HG02970 (cell line): ENCODE measurements around the gene WRAP73.

Source experiments
- ATAC-seq: cut with Tn5 transposase; IDR thresholded peaks from one replicate; pipeline ENCODE4 v1.9.1; 2021; ENCODE audit warnings: mild to moderate bottlenecking, moderate library complexity, moderate number of reproducible peaks; ENCODE audit not compliant: unreplicated experiment, low FRiP score

Gene WRAP73

DNA sequence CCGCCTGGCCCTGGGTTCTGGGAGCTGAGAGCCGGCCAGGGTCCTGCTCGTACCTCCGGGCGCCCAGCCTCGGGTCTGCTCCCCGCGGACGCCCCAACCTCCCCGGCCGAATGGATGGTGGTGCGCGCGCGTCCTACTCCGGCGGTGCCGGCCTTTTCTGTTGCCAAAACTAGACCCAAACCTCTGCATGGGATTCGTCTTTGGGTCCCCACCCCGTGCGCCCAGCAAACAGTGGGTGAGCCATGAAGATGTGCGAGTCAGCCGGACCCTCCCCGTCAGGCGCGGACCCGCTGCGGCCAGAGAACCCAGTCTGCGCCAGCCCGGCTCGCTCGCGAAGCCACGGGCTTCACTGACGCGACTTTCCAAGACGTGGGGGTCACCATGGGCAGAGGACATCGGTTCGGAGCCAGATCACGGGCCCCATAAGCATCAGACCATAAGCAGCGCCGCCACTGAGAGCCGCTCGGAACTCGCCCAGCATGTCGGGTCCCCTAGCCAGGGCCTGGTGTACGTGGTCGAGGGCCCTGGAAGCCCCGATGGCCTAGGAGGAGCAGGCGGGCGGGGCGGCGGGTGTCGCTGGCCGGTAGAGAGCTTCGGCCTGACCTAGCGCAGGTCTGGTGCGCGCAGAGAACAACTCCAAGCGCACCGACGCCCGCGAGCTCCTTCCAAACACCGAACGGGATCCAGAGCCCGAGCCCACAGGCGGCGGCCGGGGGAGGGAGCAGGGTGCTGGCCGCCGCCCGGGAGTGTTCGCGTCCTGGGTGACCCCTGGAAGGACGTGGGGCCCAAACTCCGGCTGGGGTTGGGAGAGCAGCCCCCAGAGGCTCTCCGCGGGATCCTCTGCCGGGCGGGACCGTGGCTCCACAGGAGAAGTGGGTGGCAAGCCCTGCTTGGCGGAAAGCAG lies 1.4 kb upstream of the WRAP73 start:
- ATAC-seq = no peak

DNA sequence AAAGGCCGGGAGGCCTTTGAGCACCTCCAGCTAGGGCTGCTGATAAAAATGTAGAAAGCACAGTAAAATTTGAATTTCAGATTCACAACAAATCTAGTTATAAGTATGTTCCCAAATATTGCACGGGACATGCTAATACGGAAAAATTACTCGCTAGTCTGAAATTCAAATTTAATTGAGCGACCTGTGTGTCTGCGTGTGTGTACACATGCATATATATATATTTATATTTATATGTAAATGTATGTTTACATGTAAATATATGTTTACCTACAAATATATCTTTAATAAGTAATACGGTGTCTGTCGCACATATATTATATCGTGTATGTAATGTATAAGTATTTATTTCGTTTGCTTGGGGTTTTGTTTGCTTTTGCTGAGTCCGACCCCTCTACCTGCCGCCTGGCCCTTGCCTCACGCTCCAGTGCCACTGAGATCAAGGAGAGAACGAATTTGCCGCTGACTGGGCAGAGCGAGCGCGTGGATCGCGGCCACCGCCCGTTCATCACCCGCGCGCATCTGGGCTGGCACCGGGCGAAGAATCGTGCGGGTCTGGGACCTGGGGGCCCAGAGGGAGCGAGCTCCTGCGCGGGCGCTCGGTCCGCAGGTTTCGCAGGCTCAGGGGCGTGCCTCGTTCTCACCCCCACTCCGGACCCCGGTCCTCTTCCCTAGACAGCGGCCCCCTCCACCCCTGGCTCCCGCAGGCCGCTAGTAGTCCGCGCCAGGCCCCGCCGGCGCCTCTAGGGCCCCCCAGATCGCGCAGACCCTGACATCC lies 534 bp upstream of the WRAP73 start:
- ATAC-seq = no peak

DNA sequence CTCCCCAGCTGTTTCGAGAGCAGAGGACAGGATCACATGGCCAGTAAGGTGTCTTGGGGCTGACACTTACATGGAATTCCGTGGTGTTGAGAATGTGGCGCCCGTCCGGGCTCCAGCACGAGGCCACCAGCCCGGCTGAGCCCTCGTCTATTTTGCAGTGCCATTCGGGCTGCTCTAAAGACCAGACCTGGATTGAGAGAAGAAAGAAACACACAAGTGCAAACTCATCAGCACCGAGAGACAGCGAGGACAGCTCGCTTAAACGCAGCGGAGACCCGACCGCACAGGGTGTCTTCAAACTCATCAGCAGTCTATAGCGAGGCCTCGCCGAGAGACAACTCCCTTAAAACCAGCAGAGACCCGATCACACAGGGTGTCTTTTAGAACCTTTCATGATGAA lies 3.3 kb downstream of the WRAP73 start:
- ATAC-seq = no peak

DNA sequence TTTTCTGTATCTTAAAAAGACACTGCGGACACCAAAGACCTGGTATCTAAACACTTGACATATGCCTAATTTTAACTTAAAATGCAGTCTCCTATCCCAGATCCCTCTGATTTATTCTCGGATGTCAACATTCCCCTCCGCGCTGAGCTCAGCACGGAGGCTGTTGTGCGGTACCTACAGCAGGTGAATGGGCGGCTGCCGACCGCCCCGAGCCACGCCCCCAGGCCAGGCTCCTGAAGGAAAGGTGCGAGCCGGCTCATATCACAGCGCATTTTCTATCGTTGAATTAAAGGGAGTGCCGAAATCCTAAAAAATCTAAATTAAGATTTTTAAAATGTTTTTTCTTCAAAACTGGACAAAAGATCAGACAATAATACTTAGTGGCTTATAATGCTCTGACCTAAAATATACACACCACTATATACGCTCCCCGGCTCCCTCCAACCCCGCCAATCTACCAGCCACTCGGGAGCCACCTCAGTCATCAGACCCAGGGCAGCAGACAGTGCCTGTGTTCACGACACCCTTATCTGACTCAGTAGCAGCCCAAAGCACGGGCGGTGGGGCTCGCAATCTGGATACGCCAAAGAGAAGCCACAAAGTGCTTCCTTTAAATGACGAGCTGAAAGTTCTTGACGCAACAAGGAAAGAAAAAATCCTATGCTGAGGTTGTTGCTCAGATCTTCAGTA lies 4.1 kb downstream of the WRAP73 start:
- ATAC-seq = no peak

DNA sequence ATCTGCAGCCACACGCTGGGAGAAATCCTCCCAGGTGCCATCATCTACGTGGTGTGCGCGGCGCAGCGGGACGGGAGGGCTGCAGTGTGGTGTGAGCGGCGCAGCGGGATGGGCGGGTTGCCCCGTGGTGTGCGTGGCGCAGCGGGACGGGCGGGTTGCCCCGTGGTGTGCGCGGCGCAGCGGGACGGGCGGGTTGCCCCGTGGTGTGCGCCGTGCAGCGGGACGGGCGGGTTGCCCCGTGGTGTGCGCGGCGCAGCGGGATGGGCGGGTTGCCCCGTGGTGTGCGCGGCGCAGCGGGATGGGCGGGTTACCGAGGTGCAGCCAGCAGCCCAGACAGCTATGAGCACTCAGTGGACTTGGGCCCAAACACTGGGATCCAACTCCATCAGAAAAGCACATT lies 4.7 kb downstream of the WRAP73 start:
- no peak for ATAC-seq

DNA sequence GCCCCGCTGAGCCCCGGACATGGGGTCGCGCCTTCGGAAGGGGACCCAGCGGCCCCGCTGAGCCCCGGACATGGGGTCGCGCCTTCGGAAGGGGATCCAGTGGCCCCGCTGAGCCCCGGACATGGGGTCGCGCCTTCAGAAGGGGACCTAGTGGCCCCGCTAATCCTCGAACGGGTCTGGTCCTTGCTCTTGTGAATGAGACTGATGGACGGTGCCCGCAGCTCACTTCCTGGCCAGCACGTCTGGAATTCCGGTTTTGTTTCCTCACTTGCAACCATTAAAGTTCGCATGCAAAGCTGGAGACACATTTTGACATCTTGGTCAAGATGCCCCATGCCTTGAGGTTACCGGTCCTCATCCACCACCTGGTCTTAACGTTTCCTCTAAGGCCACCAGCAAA lies 5.6 kb downstream of the WRAP73 start:
- no peak for ATAC-seq

DNA sequence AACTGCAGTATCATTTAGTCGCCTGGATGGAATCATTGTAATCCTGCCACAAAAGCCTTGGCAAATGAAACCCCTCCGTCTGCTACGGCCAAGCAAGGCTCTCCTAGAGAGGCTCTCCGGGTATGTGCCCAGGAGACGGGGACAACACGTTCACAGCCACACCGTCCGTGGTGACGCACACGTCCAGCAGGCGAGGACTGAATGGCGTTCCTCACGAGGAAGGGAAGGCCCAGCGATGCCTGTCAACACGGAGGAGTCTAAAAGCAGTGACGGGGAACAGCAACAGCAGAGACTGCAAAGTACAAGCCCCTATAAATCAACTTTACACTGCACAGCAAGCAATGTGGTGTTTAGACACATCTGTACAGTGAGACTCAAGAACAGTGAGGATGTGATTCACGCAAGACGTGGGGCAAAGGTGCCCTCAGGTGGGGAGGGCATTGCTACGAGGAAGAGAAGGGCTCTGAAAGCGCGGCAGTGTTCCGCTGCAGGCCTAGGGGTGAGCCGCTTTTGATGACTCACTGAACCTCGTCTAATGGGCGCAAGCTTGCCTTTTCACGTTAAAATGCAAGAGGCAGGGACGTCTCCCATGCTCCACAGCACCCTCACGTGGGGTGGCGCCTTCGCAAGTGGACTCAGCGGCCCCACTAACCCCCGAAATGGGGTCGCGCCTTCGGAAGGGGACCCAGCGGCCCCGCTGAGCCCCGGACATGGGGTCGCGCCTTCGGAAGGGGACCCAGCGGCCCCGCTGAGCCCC lies 6.8 kb downstream of the WRAP73 start:
- ATAC-seq = no peak

DNA sequence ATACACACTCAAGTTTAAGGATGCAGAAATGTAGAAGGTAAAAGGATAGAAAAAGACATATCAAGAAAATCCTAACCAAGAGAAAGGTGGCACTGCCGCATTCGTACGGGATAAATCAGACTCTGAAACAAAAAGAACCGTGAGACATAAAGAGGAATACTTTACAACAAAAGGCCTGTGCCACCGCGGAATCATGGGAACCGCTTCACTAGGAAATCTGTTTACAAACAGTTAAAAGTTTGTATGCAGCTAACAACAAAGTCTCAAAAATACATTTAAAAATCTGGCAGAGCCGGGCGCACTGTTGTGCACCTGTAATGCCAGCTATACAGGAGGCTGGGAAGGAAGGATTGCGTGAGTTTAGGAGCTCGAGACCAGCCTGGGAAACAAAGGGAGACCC lies 8.1 kb downstream of the WRAP73 start:
- ATAC-seq = no peak

DNA sequence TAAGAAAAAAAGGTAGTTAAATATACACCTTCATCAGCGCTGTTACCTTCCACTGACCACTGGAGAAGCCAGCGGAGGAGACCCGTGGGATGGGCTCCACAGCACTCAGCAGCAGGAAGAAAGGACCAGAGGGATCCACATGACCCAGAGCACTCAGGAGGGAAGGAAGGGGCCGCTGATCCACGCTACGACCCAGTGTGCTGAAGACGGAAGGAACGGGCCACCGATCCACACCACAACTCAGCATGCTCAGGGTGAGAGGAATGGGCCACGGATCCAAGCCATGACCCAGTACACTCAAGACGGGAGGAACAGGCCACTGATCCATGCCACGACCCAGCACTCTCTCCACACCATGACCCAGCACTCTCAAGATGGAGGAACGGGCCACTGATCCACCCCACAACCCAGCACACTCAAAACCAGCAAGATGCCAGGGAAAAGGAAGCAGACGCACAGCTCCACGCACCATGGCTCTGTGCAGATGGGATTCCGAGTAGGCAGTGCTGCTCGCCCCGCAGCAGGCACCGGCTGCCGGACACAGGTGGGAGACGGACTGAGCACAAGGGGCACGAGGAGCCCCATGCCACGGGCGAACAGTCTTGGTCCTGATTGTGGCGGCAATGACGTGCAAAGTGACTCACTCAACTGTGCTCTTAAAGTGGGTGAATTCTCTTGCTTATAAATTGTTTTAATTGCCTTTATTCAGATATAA lies 8.7 kb downstream of the WRAP73 start:
- no peak for ATAC-seq

DNA sequence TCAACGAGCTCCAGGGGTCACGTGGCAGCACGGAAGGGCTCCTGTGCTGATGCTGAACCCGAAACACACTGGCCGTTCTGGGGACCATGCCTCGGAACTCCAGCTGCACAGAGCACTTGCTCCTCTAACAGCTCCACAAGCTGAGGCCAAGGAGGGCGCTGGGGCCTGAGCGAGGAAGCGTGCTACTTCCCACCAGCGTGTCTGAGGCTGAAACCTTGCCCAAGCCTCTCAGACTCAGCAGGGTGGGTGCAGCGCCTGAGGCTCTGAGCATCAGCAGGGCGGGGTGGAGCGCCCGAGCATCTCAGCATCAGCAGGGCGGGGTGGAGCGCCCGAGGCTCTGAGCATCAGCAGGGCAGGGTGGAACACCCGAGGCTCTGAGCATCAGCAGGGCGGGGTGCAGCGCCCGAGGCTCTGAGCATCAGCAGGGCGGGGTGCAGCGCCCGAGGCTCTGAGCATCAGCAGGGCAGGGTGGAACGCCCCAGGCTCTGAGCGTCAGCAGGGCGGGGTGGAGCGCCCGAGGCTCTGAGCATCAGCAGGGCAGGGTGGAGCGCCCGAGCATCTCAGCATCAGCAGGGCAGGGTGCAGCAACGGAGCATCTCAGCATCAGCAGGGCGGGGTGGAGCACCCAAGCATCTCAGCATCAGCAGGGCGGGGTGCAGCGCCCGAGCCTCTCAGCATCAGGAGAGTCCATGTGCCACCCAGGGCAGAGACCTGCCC lies 9.6 kb downstream of the WRAP73 start:
- ATAC-seq = no peak

DNA sequence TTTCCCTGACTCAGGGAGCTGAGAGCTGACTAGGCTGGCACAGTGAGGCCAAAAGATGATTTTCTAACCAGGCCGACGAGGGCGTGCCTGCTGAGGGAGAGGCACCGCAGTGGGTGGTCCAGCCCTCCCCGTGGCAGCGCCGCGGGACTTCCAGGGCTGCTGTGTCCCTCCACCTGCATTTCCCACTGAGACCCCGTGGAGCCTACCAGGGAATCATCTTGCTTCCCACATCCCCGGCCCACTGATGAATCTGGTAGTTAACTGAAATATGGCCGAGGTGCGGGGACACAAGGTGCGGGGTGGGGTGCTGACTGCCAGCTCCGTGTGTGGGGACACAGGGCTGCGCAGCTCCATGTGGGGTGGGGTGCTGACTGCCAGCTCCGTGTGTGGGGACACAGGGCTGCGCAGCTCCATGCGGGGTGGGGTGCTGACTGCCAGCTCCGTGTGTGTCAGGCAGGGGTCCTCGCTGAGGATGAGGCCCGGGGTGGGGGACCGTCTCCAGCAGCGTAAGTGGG lies 10.4 kb downstream of the WRAP73 start:
- ATAC-seq = no peak

DNA sequence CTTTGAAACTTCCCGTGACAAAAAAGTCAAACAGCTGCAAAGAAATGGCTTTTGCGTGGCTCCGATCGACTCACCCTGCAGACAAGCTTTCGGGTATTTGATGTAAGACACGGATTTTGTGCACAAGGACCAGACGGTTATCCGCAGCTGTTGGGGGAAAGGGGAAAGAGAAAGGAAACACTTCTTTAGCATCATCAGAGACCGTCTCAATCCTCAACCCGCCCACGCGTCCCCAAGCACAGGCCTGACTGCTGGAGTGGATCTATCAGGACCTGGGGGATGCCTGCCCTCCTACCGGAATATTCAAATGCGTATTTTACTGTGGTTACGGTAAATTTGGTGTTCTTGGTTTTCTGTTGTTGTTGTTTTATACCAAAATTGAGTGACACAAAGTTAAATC lies 11.2 kb downstream of the WRAP73 start:
- no peak for ATAC-seq

DNA sequence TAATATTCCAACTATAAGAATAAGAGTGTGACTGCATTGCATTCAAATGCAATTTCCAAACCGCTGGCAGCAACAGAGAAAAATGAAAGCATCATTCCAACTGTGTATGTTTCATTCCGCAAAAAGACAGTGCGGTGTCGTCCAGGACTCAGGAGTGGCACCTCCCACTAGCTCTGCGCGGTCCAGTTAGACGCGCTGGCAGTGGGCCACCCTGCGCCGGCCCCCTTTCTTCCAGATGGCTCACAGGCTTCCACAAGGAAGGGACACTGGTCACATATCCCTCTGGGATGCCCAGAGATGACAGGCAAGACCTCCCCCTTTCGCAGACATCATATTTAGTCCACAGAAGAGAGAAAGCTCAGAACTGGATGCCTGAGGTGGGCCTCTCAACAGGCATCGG lies 11.9 kb downstream of the WRAP73 start:
- no peak for ATAC-seq

DNA sequence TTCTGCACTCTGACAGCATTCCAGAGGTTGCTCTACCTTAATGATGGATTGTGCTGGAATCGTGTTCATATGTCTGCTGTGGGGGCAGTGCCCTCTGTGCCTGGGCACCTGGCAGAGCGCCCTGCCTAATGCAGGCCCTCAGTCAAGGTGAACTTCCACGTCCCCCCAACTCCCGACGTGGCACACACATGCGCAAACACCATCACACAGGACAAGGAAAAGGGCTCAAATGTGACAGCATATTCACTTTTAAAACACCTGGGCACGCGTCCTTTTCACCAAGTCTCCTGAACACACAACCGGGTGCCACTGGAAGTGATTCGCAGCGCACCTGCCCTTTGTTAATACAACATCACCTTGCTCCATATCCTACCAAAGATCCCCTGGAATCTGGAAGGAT lies 13.4 kb downstream of the WRAP73 start:
- no peak for ATAC-seq

DNA sequence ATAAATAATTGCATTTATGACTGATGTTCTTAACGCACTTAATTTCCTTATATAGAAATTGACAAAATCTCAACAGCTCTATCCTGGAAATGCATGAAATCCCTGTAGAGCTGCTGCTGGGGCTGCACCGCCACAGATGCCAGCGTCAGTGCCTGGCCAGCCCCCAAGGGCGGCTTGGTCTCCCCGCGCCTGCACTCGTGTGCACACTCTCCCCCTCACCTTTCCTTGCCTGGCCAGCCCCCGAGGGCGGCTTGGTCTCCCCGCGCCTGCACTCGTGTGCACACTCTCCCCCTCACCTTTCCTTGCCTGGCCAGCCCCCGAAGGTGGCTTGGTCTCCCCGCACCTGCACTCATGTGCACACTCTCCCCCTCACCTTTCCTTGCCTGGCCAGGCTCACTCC lies 13.8 kb downstream of the WRAP73 start:
- no peak for ATAC-seq

DNA sequence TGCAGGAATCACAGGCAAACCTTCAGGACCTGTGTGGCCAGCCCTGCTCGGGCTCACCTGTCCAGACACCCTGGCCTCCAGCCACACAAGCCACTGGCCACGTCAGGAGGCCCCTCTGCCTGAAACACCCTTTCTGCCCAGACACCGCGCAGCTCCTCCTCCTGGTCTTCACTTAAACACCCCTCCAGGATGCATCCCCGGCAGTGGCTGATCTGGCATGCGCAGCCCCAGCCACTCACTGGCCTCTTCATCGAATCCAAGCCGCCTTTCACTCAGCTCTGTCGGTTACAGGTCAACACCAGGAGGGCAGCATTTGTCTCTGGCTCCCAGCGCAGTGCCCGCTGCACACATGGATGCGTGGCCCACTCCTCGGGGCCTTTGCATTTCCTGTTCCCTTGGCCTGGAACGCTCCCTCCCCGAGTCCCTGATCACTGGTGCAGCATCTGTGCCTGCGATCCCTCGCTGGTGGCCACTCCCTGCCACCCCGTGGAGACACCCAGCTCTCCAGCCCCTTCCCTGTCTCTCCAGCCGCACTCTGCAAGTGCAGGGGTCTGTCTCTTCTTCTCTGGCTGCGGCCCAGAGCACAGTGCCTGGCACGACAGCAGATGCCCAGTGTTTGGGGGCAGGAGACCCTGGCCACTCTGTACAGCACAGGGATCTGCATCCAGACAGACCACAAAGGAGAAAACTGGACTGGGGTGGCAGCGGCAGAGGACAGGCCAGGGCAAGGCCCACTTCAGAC lies 15.7 kb downstream of the WRAP73 start:
- ATAC-seq = no peak

DNA sequence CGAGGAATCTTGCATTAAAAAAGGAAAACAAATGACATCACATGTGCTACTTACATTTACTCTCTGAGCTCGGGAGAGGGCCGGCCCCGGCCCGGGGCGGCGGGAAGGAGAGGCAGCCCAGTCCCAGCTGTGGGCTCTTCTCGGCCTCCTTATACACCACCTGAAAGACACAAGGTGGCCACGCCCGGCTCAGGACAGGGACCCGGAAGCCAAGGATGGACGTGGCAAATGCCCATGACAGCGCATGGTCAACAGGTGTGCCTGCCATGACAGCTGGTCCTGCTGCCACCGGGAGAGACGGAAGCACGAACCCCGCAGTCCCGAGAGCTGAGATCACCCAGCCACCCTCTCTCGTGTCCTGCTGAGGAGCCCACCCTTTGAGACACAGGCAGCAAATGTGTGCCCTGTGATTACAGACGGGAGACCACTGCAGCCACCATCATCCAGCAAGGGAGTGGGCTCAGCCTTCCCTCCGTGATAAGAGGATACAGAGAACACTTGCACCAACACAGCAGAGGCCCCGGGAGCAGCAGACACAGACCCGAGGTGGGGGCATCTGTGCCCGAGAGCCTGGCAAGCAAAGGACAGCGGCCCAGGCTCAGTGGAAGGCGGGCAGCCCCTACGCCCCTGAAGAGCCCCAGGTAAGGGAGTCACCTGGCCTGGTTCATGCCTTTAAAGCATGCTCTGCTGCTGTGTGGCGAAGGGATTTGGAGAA lies 16.4 kb downstream of the WRAP73 start:
- ATAC-seq = no peak
